22Rv1 (cell line): ENCODE data around the gene UQCRC1.

ENCODE experiments used
- H3K27ac ChIP-seq: fragments of 450-650 bp; 2 replicates; pipeline ENCODE4 v1.5.1; 2017
- ZFX ChIP-seq: fragments of 450-650 bp; IDR thresholded peaks from 2 replicates; pipeline ENCODE4 v1.6.1; 2017; ENCODE audit warnings: antibody characterized with exemption, borderline replicate concordance
- TF ChIP-seq, protein P1 (sequence below): fragments of 450-650 bp; IDR thresholded peaks from 2 replicates; pipeline ENCODE4 v1.5.1; 2017; ENCODE audit warnings: mild to moderate bottlenecking

Gene UQCRC1

DNA sequence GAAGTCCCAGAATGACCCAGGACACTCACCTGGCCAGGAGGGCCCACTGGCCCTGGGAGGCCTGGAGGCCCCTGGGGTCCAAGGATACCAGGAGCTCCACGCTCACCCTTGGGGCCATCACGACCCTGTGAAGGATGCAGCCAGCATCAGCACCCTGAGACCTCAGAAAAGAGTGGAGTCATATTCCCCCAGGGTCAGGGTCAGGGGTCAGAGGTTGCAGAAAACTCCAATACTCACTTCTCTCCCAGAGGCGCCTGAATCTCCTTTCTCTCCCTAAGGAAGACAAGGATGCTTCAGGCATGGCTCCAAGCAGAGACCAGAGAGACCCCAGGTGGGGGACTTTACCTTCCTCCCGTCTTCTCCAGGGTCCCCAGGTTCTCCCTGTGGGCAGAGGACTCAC, 32.8 kb downstream of the UQCRC1 start:
- no peak overlapping the region for H3K27ac ChIP-seq
- no peak for TF ChIP-seq ZFX
- TF ChIP-seq, protein P1, sequence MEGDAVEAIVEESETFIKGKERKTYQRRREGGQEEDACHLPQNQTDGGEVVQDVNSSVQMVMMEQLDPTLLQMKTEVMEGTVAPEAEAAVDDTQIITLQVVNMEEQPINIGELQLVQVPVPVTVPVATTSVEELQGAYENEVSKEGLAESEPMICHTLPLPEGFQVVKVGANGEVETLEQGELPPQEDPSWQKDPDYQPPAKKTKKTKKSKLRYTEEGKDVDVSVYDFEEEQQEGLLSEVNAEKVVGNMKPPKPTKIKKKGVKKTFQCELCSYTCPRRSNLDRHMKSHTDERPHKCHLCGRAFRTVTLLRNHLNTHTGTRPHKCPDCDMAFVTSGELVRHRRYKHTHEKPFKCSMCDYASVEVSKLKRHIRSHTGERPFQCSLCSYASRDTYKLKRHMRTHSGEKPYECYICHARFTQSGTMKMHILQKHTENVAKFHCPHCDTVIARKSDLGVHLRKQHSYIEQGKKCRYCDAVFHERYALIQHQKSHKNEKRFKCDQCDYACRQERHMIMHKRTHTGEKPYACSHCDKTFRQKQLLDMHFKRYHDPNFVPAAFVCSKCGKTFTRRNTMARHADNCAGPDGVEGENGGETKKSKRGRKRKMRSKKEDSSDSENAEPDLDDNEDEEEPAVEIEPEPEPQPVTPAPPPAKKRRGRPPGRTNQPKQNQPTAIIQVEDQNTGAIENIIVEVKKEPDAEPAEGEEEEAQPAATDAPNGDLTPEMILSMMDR = no peak

DNA sequence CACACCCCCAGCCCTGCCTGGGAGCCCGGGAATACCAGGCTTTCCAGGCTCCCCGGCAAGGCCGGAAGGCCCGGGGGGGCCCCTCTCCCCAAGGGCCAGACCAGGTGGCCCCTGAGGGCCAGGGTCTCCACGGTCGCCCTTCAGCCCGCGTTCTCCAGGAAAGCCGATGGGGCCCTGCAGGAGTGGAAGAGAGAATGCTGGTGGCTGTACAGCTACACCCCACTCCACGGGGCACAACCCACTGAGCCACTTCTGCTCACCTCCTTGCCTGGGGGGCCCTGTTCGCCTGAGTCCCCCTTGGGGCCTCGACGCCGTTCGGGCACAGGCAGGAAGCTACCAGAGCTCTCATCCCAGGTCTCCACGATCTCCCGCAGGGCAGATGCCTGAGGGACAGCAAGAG, 34.1 kb downstream of the UQCRC1 start:
- TF ChIP-seq ZFX = no peak
- TF ChIP-seq, protein P1 = no peak
- no peak overlapping the region for H3K27ac ChIP-seq

DNA sequence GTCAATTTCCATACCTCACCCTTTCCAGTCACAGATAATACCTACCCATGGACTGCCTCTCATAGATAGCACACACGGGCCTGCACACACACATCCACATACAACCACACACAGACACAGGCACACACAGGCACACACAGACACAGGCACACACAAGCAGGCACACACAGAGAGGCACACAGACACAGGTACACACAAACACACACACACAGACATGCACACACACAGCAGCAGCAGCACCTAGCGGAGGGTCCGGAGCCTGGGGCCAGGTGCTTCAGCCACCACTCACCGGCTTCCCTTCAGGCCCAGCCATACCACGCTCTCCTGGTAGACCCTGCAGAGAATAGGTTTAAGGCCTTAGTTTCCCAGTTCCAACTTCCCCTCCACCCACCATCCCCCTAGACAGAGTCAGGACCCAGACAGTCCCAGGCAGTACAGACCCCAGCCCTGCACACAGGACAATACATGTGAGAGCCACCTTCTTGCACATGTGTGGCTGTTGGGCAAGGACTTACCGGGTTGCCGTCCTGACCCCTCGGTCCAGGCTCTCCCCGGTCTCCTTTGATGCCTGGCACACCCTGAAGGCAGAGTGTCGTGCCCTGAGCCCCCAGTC, 35.4 kb downstream of the UQCRC1 start:
- no peak for TF ChIP-seq ZFX
- TF ChIP-seq, protein P1 = no peak
- no peak overlapping the region for H3K27ac ChIP-seq

DNA sequence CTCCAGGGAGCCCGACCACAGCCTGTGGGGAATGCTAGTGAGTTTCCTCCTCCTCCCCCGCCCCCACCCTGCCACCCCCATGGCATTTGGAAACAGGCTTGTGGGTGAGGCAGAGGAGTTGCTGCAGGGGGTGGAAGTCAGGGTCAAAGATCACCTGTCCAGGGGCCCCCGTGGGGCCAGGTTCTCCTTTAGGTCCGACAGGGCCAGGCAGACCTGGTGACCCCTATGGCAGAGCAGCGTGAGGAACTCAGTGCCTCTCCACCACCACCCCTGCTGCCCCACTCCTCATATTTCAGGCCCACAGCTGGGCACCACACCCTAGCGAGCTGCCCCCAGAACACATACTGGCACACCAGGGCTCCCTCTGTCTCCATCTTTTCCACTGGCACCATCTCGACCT, 36.9 kb downstream of the UQCRC1 start:
- TF ChIP-seq, protein P1 = no peak
- TF ChIP-seq ZFX = no peak
- H3K27ac ChIP-seq = no peak overlapping the region

DNA sequence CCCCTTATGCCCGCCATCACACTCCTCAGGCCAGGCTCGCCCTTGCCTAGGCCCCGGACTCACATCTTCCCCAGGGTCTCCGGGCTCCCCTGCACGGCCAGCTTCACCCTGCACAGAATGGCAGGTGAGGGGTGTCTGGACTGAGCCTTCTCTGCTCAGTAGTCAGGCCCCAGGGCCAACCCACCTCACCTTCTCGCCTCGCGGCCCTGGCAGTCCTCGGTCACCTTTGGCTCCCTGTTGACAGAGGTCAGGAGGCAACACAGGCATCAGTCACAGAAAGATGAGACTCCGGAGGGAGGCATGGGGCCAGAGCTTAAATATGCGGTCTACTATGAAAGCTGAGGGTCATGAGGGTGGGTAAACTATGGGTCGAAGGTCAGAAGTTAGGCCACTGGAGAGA, 37.5 kb downstream of the UQCRC1 start:
- H3K27ac ChIP-seq = no peak overlapping the region
- TF ChIP-seq ZFX = no peak
- TF ChIP-seq, protein P1 = no peak

DNA sequence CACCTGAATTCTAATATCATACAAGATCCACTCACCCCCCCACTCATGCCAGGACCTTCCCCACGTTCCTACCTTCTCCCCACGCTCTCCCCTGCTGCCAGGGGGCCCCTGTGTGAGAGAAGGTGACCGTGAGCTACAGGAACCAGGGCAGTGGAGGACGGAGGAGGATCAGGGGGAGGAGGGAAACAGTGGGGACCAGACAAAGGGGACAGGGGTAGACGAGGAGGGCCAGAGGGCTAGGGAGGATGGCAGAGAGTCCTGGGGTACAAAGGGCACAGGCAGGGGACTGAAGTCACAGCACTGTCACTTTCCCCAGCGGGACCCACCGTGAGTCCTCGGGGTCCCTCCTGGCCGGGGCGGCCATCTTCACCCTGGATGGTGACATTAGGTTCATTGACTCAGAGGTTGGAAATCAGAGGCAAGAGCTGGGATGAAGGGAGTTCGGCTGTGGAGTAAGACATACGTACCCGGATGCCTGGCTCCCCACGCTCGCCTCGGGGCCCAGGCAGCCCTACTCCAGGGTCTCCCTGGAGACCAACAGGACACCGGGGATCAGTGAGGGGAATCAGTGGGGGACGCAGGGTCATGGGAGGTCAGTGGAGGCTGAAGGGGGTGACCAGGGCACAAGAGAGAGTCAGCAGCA, 39.5 kb downstream of the UQCRC1 start:
- TF ChIP-seq, protein P1 = no peak
- no peak for TF ChIP-seq ZFX

DNA sequence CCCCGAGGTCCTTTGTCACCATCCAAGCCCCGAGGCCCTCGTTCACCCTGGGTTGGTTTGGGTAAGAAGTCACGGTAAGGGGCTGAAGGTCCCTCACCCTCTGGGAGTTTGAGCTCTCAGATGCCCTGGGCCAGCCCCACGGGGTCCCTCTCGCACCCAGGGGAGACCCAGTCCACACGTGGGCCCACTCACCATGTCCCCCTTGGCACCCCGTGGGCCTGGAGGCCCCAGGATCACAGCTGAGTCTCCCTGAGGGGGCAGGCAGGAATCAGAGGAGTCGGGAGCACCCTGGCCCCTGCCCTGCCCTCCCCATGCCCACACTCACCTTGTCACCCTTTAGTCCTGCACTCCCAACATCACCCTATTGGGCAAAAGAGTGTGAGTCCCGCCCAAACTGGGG, 40.0 kb downstream of the UQCRC1 start:
- TF ChIP-seq, protein P1 = no peak
- no peak for TF ChIP-seq ZFX
- H3K27ac ChIP-seq = no peak overlapping the region

More for the DNA sequence above, 39.5 kb downstream of the UQCRC1 start:
- H3K27ac ChIP-seq = no peak overlapping the region
